Stimulated activated CD8-positive, alpha-beta memory T cell treated with anti-CD3 and anti-CD28 coated beads, Interleukin-12 subunit alpha, Interleukin-12 subunit beta, amount 100 ng/mL, for 24 hours (primary cell): Measurements from ENCODE around the gene INHBB.

Source experiments
- DNase-seq: peaks from one replicate; pipeline ENCODE4 v3.0.0-alpha.2; 2020; ENCODE audit errors: extremely low read depth

Gene INHBB

GRCh38 chr2:120341977-120342376 lies 4.0 kb upstream of the INHBB start:
- DNase-seq = no peak

DNA sequence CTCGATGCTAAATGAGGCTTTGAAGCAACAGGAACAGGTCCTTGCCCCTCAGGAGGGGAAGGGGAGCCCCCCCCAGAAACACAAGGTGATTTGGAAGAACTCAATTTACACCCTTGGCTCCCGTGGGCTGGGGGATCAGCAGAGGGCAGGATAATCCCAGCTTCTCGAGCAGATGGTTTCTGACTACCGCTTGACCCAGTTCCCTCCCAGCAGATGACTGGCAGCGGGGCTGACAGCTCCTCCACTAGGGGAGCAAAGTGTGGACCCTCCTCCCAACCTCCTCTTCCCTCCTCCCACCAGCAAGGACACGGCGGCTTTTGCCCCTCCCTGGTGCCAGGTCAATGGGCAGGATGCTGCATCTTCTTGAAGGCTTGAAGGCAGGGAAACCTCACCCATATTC lies 3.5 kb upstream of the INHBB start:
- DNase-seq = no peak

GRCh38 chr2:120343100-120343432 lies 2.9 kb upstream of the INHBB start:
- DNase-seq = no peak

GRCh38 chr2:120343433-120344105 lies 2.4 kb upstream of the INHBB start:
- DNase-seq = peak; percentile 20

- DNase-seq = no peak
Measured at GRCh38 chr2:120344214-120344975, 1.5 kb upstream of the INHBB start.

DNA sequence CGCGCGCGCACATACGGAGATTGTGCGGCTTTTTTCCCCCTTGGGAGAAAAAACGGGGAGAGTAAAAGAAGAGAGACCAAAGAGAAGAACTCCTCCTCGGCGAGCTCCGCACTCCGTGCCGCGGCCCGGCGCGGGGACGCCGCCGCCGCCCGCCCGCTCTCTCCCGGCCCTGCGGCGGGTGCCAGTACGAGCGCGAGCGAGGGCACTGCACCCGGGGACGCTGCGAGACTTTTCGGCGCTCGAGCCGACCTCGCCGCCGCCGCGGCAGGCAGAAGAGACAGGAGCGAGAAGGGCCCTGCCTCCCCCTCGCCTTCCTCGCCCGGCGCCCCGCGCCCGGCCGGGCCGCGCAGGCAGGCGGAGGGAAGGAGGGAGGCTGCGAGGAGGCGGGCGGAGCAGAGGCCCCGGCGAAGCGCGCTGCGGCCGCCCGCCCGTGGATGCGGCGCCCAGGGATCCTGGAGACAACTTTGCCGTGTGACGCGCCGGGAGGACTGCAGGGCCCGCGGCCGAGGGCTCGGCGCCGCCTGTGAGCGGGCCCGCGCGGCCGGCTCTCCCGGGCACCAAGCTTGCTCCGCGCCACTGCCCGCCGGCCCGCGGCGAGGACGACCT lies 857 bp upstream of the INHBB start:
- DNase-seq = no peak

DNA sequence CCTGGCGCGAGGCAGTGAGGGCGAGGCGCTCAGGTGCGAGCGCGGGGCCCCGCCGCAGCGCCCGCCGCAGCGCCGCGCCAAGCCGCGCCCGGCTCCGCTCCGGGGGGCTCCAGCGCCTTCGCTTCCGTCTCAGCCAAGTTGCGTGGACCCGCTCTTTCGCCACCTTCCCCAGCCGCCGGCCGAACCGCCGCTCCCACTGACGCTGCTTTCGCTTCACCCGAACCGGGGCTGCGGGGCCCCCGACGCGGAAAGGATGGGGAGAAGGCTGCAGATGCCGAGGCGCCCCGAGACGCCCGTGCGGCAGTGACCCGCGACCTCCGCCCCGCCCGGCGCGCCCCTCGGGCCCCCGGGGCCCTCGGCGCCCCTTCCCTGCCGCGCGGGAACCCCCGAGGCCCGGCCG lies 328 bp upstream of the INHBB start:
- no peak for DNase-seq

GRCh38 chr2:120346667-120347358 lies 877 bp downstream of the INHBB start:
- DNase-seq = no peak

- no peak for DNase-seq
Measured at GRCh38 chr2:120347396-120348060, 1.6 kb downstream of the INHBB start.

- DNase-seq = no peak
Measured at GRCh38 chr2:120348134-120348736, 2.3 kb downstream of the INHBB start.

GRCh38 chr2:120348737-120349439 lies 3.0 kb downstream of the INHBB start:
- no peak for DNase-seq

GRCh38 chr2:120349440-120349921 lies 3.5 kb downstream of the INHBB start:
- no peak for DNase-seq

- no peak for DNase-seq
Measured at GRCh38 chr2:120350080-120350479, 4.1 kb downstream of the INHBB start.

DNA sequence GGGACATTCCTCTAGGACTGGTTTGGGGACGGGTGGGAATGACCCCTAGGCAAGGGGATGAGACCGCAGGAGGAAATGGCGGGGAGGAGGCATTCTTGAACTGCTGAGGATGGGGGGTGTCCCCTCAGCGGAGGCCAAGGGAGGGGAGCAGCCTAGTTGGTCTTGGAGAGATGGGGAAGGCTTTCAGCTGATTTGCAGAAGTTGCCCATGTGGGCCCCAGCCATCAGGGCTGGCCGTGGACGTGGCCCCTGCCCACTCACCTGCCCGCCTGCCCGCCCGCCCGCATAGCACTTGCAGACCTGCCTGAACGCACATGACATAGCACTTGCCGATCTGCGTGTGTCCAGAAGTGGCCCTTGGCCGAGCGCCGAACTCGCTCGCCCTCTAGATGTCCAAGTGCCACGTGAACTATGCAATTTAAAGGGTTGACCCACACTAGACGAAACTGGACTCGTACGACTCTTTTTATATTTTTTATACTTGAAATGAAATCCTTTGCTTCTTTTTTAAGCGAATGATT lies 4.9 kb downstream of the INHBB start:
- no peak for DNase-seq

DNA sequence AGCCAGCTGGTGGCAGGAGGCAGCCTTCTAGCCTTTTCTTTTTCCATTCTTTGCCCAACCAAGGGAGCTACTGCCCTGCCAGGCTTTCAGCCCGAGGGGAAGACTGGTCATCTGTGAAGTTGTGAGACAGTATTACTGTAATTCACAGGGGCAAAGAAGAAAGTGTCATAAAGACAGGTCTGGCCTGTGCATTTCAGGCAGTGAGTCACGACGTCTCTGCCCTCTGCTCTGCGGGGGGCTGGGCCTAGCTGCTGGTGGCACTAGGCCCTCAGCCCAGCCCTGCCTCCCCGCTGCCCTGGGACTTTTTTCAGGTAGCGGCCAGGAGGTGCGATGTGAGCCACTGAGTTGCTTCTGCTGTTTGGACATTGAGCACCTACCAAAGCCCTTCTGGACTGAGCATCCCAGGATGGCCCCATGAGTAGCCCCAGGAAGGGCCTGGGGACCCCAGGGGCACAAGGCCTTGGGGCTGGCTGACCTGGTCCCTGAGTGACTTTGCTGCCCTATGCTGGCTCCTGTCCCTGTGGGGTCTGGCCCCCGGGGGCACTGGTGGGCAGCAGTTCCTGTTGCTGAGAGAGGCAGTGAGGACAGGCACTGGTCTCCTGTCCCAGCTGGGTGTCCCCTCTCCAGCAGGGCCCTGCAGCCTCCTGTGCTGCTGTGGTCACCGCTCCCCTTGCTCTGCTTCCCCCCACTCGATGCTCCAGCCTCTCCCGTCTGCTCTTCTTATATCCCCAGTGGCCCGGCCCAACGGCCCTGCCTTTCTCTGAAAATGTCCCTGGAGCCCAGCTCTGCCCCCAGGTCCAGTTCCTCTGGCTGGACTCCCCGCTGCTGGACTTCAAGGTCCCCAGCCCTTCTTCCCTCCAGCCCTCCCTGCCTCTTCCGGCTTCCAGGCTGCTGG lies 7.0 kb downstream of the INHBB start:
- no peak for DNase-seq

- DNase-seq = no peak
Measured at GRCh38 chr2:120353591-120353898, 7.6 kb downstream of the INHBB start.

DNA sequence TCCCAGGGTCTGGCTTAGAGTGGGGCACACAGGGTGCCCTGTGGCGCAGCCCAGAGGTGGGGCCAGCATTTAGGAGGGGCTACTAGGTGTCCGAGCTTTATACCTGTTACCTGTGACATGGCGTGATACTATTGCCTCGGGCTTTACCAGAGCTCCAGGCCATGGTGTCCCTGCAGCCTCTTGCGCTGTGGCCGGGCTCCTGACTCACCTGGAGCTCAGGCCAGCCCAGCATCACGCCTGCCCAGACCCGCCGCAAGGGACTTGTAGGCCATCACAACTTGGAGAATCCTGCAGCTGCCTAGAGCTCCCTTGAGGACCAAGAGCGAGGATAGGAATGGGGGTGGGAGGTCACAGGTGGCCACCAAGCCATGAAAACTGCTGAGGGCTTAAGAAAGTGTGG lies 8.0 kb downstream of the INHBB start:
- no peak for DNase-seq

GRCh38 chr2:120354467-120354866 lies 8.5 kb downstream of the INHBB start:
- DNase-seq = no peak

GRCh38 chr2:120354935-120355779 lies 9.2 kb downstream of the INHBB start:
- DNase-seq = no peak
